GM18907 (cell line): ENCODE measurements around the gene NCS1.
A peak's percentile ranks its signal among the peaks of the same experiment; 100 is the strongest.

ENCODE experiments used
- ATAC-seq: cut with Tn5 transposase; IDR thresholded peaks from one replicate; pipeline ENCODE4 v1.9.1; 2021; ENCODE audit warnings: mild to moderate bottlenecking, moderate library complexity; ENCODE audit not compliant: unreplicated experiment

Gene NCS1

GRCh38 chr9:130172161-130172857 is at the start of gene NCS1:
TSS of gene NCS1 (plus strand) at chr9:130172404. CDS start at chr9:130172664, 260 bp downstream.
- ATAC-seq, result no peak

GRCh38 chr9:130122456-130122855 is 49.7 kb upstream of the NCS1 start:
- no peak for ATAC-seq

GRCh38 chr9:130124085-130124860 is 47.9 kb upstream of the NCS1 start:
- no peak for ATAC-seq

- ATAC-seq, result no peak
Observed at GRCh38 chr9:130126721-130127433, 45.3 kb upstream of the NCS1 start.

GRCh38 chr9:130128251-130128650 is 44.0 kb upstream of the NCS1 start:
- ATAC-seq, result peak; percentile 72

- peak; percentile 59 for ATAC-seq
Observed at GRCh38 chr9:130128733-130129431, 43.3 kb upstream of the NCS1 start.

GRCh38 chr9:130129432-130130061 is 42.7 kb upstream of the NCS1 start:
- peak; percentile 3 for ATAC-seq

GRCh38 chr9:130132746-130133145 is 39.5 kb upstream of the NCS1 start:
- no peak for ATAC-seq

- ATAC-seq, result no peak
Observed at GRCh38 chr9:130137081-130137640, 35.0 kb upstream of the NCS1 start.

GRCh38 chr9:130137641-130138081 is 34.5 kb upstream of the NCS1 start:
- ATAC-seq, result no peak

GRCh38 chr9:130138171-130138653 is 34.0 kb upstream of the NCS1 start:
- no peak for ATAC-seq

- no peak for ATAC-seq
Observed at GRCh38 chr9:130138791-130139190, 33.4 kb upstream of the NCS1 start.

GRCh38 chr9:130139251-130139650 is 33.0 kb upstream of the NCS1 start:
- no peak for ATAC-seq

GRCh38 chr9:130140706-130141105 is 31.5 kb upstream of the NCS1 start:
- no peak for ATAC-seq

GRCh38 chr9:130142056-130142455 is 30.1 kb upstream of the NCS1 start:
- ATAC-seq, result no peak

- no peak for ATAC-seq
Observed at GRCh38 chr9:130142641-130143040, 29.6 kb upstream of the NCS1 start.

- ATAC-seq, result no peak
Observed at GRCh38 chr9:130143279-130143893, 28.8 kb upstream of the NCS1 start.

- no peak for ATAC-seq
Observed at GRCh38 chr9:130143958-130144366, 28.2 kb upstream of the NCS1 start.

GRCh38 chr9:130144703-130145102 is 27.5 kb upstream of the NCS1 start:
- ATAC-seq, result no peak

- ATAC-seq, result no peak
Observed at GRCh38 chr9:130145658-130146057, 26.5 kb upstream of the NCS1 start.
